SK-N-SH treated with all-trans-retinoic acid at 6 μM for 48 hours (cell line): Measurements from ENCODE around the gene ETNK2.

Source experiments
- ATAC-seq: fragments of 200-7000 bp; cut with Tn5 transposase; 3 replicates; pipeline ENCODE4 v1.9.1; 2020; ENCODE audit warnings: mild to moderate bottlenecking, moderate library complexity
- ARNTL ChIP-seq: fragments of 450-650 bp; formaldehyde crosslinking; IDR thresholded peaks from 2 replicates; pipeline ENCODE4 v1.5.0; 2020; ENCODE audit warnings: low read depth, mild to moderate bottlenecking, moderate library complexity, borderline replicate concordance
- BACH2 ChIP-seq: fragments of 250-450 bp; sonication (Bioruptor Pico); IDR thresholded peaks from 2 replicates; pipeline ENCODE4 v1.9.0; 2021; ENCODE audit warnings: mild to moderate bottlenecking, borderline replicate concordance
- CREB5 ChIP-seq: fragments of 250-450 bp; sonication (Bioruptor Pico); IDR thresholded peaks from 2 replicates; pipeline ENCODE4 v1.5.1; 2020; ENCODE audit warnings: low read depth, mild to moderate bottlenecking, moderate library complexity
- CSDC2 ChIP-seq: fragments of 250-450 bp; sonication (Bioruptor Pico); IDR thresholded peaks from 2 replicates; pipeline ENCODE4 v1.5.0; 2020; ENCODE audit warnings: mild to moderate bottlenecking, moderate library complexity
- GLIS3 ChIP-seq: fragments of 250-450 bp; sonication (Bioruptor Pico); IDR thresholded peaks from 2 replicates; pipeline ENCODE4 v1.5.0; 2020; ENCODE audit warnings: mild to moderate bottlenecking, moderate library complexity
- ISL1 ChIP-seq: fragments of 250-450 bp; sonication (Bioruptor Pico); IDR thresholded peaks from 2 replicates; pipeline ENCODE4 v2.1.2; 2022; ENCODE audit warnings: mild to moderate bottlenecking, moderate library complexity
- OSR1 ChIP-seq: fragments of 250-450 bp; sonication (Bioruptor Pico); IDR thresholded peaks from 2 replicates; pipeline ENCODE4 v1.8.0; 2022; ENCODE audit warnings: moderate library complexity, mild to moderate bottlenecking, inconsistent platforms
- PATZ1 ChIP-seq: fragments of 250-450 bp; sonication (Bioruptor Pico); IDR thresholded peaks from 2 replicates; pipeline ENCODE4 v1.8.0; 2020; ENCODE audit warnings: mild to moderate bottlenecking, moderate library complexity, borderline replicate concordance
- POU6F1 ChIP-seq: fragments of 250-450 bp; sonication (Bioruptor Pico); IDR thresholded peaks from 2 replicates; pipeline ENCODE4 v1.8.0; 2021; ENCODE audit warnings: low read depth, mild to moderate bottlenecking, moderate library complexity, borderline replicate concordance
- PPARA ChIP-seq: fragments of 250-450 bp; sonication (Bioruptor Pico); IDR thresholded peaks from 2 replicates; pipeline ENCODE4 v1.5.0; 2020; ENCODE audit warnings: mild to moderate bottlenecking, borderline replicate concordance
- RARB ChIP-seq: fragments of 250-450 bp; sonication (Bioruptor Pico); IDR thresholded peaks from 2 replicates; pipeline ENCODE4 v1.8.0; 2021; ENCODE audit warnings: mild to moderate bottlenecking, moderate library complexity
- SNAI2 ChIP-seq: fragments of 250-450 bp; sonication (Bioruptor Pico); IDR thresholded peaks from 2 replicates; pipeline ENCODE4 v1.5.0; 2020; ENCODE audit warnings: mild to moderate bottlenecking, moderate library complexity
- TCF4 ChIP-seq: fragments of 250-450 bp; sonication (Bioruptor Pico); IDR thresholded peaks from 2 replicates; pipeline ENCODE4 v1.8.0; 2021; ENCODE audit warnings: mild to moderate bottlenecking, moderate library complexity, borderline replicate concordance
- TOX ChIP-seq: fragments of 250-450 bp; sonication (Bioruptor Pico); IDR thresholded peaks from 2 replicates; pipeline ENCODE4 v1.8.0; 2021; ENCODE audit warnings: mild to moderate bottlenecking, moderate library complexity, borderline replicate concordance
- TSHZ2 ChIP-seq: fragments of 250-450 bp; sonication (Bioruptor Pico); IDR thresholded peaks from 2 replicates; pipeline ENCODE4 v1.5.0; 2020; ENCODE audit warnings: mild to moderate bottlenecking, moderate library complexity
- ZC3H10 ChIP-seq: fragments of 250-450 bp; sonication (Bioruptor Pico); IDR thresholded peaks from 2 replicates; pipeline ENCODE4 v1.5.1; 2021; ENCODE audit warnings: mild to moderate bottlenecking, moderate library complexity
- ZFP3 ChIP-seq: fragments of 250-450 bp; sonication (Bioruptor Pico); IDR thresholded peaks from 2 replicates; pipeline ENCODE4 v1.5.0; 2020; ENCODE audit warnings: mild to moderate bottlenecking, moderate library complexity
- ZFP30 ChIP-seq: fragments of 450-650 bp; formaldehyde crosslinking; IDR thresholded peaks from 2 replicates; pipeline ENCODE4 v1.5.0; 2022; ENCODE audit warnings: mild to moderate bottlenecking, moderate library complexity
- ZNF565 ChIP-seq: fragments of 450-650 bp; formaldehyde crosslinking; conservative IDR thresholded peaks from 2 replicates; pipeline ENCODE4 v1.5.0; 2020; ENCODE audit warnings: low read depth, mild to moderate bottlenecking, moderate library complexity
- ZNF8 ChIP-seq: fragments of 450-650 bp; formaldehyde crosslinking; IDR thresholded peaks from 2 replicates; pipeline ENCODE4 v1.5.0; 2020; ENCODE audit warnings: mild to moderate bottlenecking, moderate library complexity
- TF ChIP-seq, protein P1 (sequence below): fragments of 250-450 bp; sonication (Bioruptor Pico); IDR thresholded peaks from 2 replicates; pipeline ENCODE4 v1.5.1; 2021; ENCODE audit warnings: mild to moderate bottlenecking, moderate library complexity

The ETNK2 gene

DNA sequence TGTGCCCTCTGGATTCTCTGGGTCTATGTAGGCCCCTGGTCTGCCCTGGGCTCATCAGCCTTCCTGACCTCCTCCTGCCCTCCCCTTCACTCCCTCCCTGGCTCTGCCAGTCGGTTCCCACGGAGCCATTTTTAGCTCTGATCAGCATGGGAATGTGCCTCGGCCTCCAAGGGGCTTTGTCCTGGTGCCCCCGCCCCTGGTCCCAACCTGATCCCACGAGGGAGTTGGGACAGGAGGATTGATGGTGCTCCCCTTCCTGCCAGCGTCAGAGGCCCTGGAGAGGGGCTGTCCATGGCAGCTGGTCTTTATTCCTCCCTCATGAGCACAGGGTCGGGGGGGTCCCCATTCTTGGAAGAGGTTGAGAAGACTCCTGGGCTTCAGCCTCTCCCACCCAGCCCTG, 24.9 kb downstream of the ETNK2 start:
- ATAC-seq = no peak

GRCh38 chr1:204126386-204126785, 25.5 kb downstream of the ETNK2 start:
- no peak for TF ChIP-seq ZC3H10 (CRISPR knock-in tag)
- no peak for TF ChIP-seq OSR1 (CRISPR knock-in tag)
- TF ChIP-seq ZFP30 (CRISPR knock-in tag) = no peak
- TF ChIP-seq ISL1 (CRISPR knock-in tag) = no peak
- TF ChIP-seq, protein P1, sequence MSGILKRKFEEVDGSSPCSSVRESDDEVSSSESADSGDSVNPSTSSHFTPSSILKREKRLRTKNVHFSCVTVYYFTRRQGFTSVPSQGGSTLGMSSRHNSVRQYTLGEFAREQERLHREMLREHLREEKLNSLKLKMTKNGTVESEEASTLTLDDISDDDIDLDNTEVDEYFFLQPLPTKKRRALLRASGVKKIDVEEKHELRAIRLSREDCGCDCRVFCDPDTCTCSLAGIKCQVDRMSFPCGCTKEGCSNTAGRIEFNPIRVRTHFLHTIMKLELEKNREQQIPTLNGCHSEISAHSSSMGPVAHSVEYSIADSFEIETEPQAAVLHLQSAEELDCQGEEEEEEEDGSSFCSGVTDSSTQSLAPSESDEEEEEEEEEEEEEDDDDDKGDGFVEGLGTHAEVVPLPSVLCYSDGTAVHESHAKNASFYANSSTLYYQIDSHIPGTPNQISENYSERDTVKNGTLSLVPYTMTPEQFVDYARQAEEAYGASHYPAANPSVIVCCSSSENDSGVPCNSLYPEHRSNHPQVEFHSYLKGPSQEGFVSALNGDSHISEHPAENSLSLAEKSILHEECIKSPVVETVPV (CRISPR knock-in tag) = no peak
- no peak for TF ChIP-seq TOX (CRISPR knock-in tag)
- no peak for ATAC-seq

More for the DNA sequence above, 24.9 kb downstream of the ETNK2 start:
- no peak for TF ChIP-seq ISL1 (CRISPR knock-in tag)
- no peak for TF ChIP-seq CSDC2 (CRISPR knock-in tag)
- TF ChIP-seq SNAI2 = no peak
- TF ChIP-seq TSHZ2 = no peak
- TF ChIP-seq PPARA = no peak
- TF ChIP-seq ZNF8 = no peak
- no peak for TF ChIP-seq ZNF565 (CRISPR knock-in tag)
- no peak for TF ChIP-seq RARB (CRISPR knock-in tag)
- no peak for TF ChIP-seq ARNTL (CRISPR knock-in tag)
- TF ChIP-seq CREB5 (CRISPR knock-in tag) = no peak
- no peak for TF ChIP-seq OSR1 (CRISPR knock-in tag)
- TF ChIP-seq ZFP3 (CRISPR knock-in tag) = no peak
- no peak for TF ChIP-seq POU6F1 (CRISPR knock-in tag)
- no peak for TF ChIP-seq ZC3H10 (CRISPR knock-in tag)

- no peak for ATAC-seq
- TF ChIP-seq GLIS3 (CRISPR knock-in tag) = no peak
- TF ChIP-seq BACH2 (CRISPR knock-in tag) = no peak
- no peak for TF ChIP-seq POU6F1 (CRISPR knock-in tag)
- TF ChIP-seq SNAI2 = no peak
- TF ChIP-seq ZNF8 = no peak
- no peak for TF ChIP-seq TCF4 (CRISPR knock-in tag)
- TF ChIP-seq CSDC2 (CRISPR knock-in tag) = no peak
- TF ChIP-seq PATZ1 (CRISPR knock-in tag) = no peak
- no peak for TF ChIP-seq TSHZ2
- TF ChIP-seq CREB5 (CRISPR knock-in tag) = no peak
These were observed 26.0 kb downstream of the ETNK2 start for GRCh38 chr1:204125759-204126351.
